K562 (cell line): ENCODE data around the gene LAMTOR4. TPM values are rescaled to one million over a fixed set of nuclear protein-coding genes. Genes with fewer than 3 reads are reported as not detected.

Experiments
- ATAC-seq: fragments of 200-7000 bp; cut with Tn5 transposase; 3 replicates; pipeline ENCODE4 v1.9.1; 2020; ENCODE audit warnings: moderate library complexity
- BruUV-seq: library from RNA; stranded (reverse); fragments of 400-500 nt; replicated peaks from 2 replicates; lab custom pipeline; 2021; lab: Mats Ljungman, UMichigan
- CTCF ChIA-PET: fragments of 300-600 bp; formaldehyde crosslinking; extraction: SDS; loops from one replicate; lab custom pipeline; 2021; ENCODE audit warnings: low intra/inter-chr PET ratio; lab: Yijun Ruan, JAX
- POLR2A ChIA-PET: fragments of 300-600, 350-650 bp; sonication (Branson Sonifier 250); formaldehyde crosslinking; extraction: SDS; loops from one replicate; lab custom pipeline; 2021; ENCODE audit warnings: antibody characterized with exemption, inconsistent platforms; lab: Yijun Ruan, JAX
- DNase-seq, 4 experiments: peaks; one replicate each; pipeline versions ENCODE4 v3.0.0 to v3.0.0-alpha.2; 2011 to 2018; ENCODE audit warnings: low spot score in 3 of 4, mixed read lengths in 3 of 4; ENCODE audit errors: extremely low read depth in 1 of 4
- FAIRE-seq: peaks from 2 replicates; lab custom pipeline; 2011; peaks lifted over from hg19 to GRCh38; lab: Jason Lieb, UNC
- H2AFZ ChIP-seq: 2 replicates; pipeline ENCODE4 v1.6.0; 2011; ENCODE audit warnings: low read depth, low read length, control low read depth, inconsistent platforms
- H3K27ac ChIP-seq: fragments of 200-600 bp; 3 replicates; pipeline ENCODE4 v1.8.0; 2011; ENCODE audit warnings: low read depth, mild to moderate bottlenecking, control low read depth, inconsistent platforms, low read length, moderate library complexity, mixed read lengths; ENCODE audit errors: extremely low read depth
- H3K27me3 ChIP-seq, 2 experiments: fragments of 300-600 bp in 1 of 2; 2 replicates in 1 of 2; 3 replicates in 1 of 2; pipeline versions ENCODE4 v1.6.0 to v1.8.0; 2011; ENCODE audit warnings: inconsistent platforms in 2 of 2, low read length in 2 of 2, mild to moderate bottlenecking in 1 of 2, mixed read lengths in 1 of 2, moderate library complexity in 1 of 2; ENCODE audit not compliant: control insufficient read depth in 2 of 2, insufficient read depth in 2 of 2
- H3K36me3 ChIP-seq: fragments of 300-600 bp; 3 replicates; pipeline ENCODE4 v1.8.0; 2011; ENCODE audit warnings: mild to moderate bottlenecking, low read length, inconsistent platforms; ENCODE audit not compliant: control insufficient read depth, insufficient read depth
- H3K4me1 ChIP-seq, 2 experiments: fragments of 200-600 bp in 1 of 2; replicated peaks in 1 of 2; 2 replicates in 1 of 2; 3 replicates in 1 of 2; pipeline versions ENCODE4 v1.5.1 to v1.8.0; 2011; ENCODE audit warnings: inconsistent platforms in 2 of 2, low read length in 2 of 2, mild to moderate bottlenecking in 1 of 2, mixed read lengths in 1 of 2, moderate library complexity in 1 of 2; ENCODE audit not compliant: control insufficient read depth in 2 of 2, insufficient read depth in 2 of 2
- H3K4me2 ChIP-seq: 2 replicates; pipeline ENCODE4 v1.6.1; 2011; ENCODE audit warnings: low read length, control low read depth, inconsistent platforms, mixed read lengths; ENCODE audit not compliant: insufficient read depth
- H3K4me3 ChIP-seq: fragments of 200-600 bp; sonication (generic), shearing (Covaris generic); 2 replicates; pipeline ENCODE4 v1.5.1; 2016; ENCODE audit warnings: control low read depth, inconsistent platforms
- H3K79me2 ChIP-seq: fragments of 200-600 bp; 3 replicates; pipeline ENCODE4 v1.8.0; 2011; ENCODE audit warnings: low read length, inconsistent platforms; ENCODE audit not compliant: control insufficient read depth, insufficient read depth
- H3K9ac ChIP-seq, 2 experiments: 2 replicates each; pipeline versions ENCODE4 v1.6.0 to v1.6.1; 2011; ENCODE audit warnings: low read depth in 2 of 2, low read length in 2 of 2, control low read depth in 1 of 2, inconsistent platforms in 1 of 2, mild to moderate bottlenecking in 1 of 2, mixed read lengths in 1 of 2; ENCODE audit not compliant: insufficient read depth in 1 of 2
- H3K9me1 ChIP-seq: one replicate; pipeline ENCODE4 v1.6.0; 2011; ENCODE audit warnings: inconsistent platforms, mild to moderate bottlenecking, low read length, moderate library complexity; ENCODE audit not compliant: control insufficient read depth, insufficient read depth
- H3K9me3 ChIP-seq: replicated peaks from 2 replicates; pipeline ENCODE4 v1.5.1; 2011; ENCODE audit warnings: low read depth, low read length, inconsistent platforms; ENCODE audit not compliant: control insufficient read depth, insufficient read depth
- H4K20me1 ChIP-seq: replicated peaks from 2 replicates; pipeline ENCODE4 v1.6.1; 2011; ENCODE audit warnings: low read length, inconsistent platforms, mixed read lengths; ENCODE audit not compliant: control insufficient read depth, insufficient read depth
- BMI1 ChIP-seq: fragments of 150-350 bp; IDR thresholded peaks from 2 replicates; pipeline ENCODE4 v1.6.1; 2014; ENCODE audit warnings: low read length
- CBX1 ChIP-seq: sonication (generic); IDR thresholded peaks from 2 replicates; pipeline ENCODE4 v1.6.1; 2016; ENCODE audit warnings: antibody characterized with exemption, low read depth, mild to moderate bottlenecking
- HLTF ChIP-seq: fragments of 450-650 bp; IDR thresholded peaks from 2 replicates; pipeline ENCODE4 v1.6.1; 2016
- MIER1 ChIP-seq: fragments of 450-650 bp; IDR thresholded peaks from 2 replicates; pipeline ENCODE4 v1.6.1; 2016; ENCODE audit warnings: antibody characterized with exemption, mild to moderate bottlenecking, low read depth
- MLLT1 ChIP-seq, 2 experiments: fragments of 450-650 bp; IDR thresholded peaks; 2 replicates each; pipeline ENCODE4 v1.6.1; 2016
- NR2C2 ChIP-seq, 2 experiments: fragments of 200-800 bp in 1 of 2; sonication (Bioruptor generic) in 1 of 2; sonication (generic) in 1 of 2; formaldehyde crosslinking in 1 of 2; IDR thresholded peaks; 2 replicates each; pipeline versions ENCODE4 v1.6.1 to v1.8.0; 2016 to 2022; ENCODE audit warnings: mild to moderate bottlenecking in 1 of 2, missing compliant biosample characterization in 1 of 2, missing genetic modification characterization in 1 of 2, missing genetic modification reagents in 1 of 2
- PBX2 ChIP-seq, 2 experiments: IDR thresholded peaks in 1 of 2; conservative IDR thresholded peaks in 1 of 2; 2 replicates each; pipeline ENCODE4 v1.6.1; 2016; ENCODE audit warnings: low read depth in 2 of 2, mild to moderate bottlenecking in 1 of 2, missing compliant biosample characterization in 1 of 2, missing genetic modification characterization in 1 of 2, moderate library complexity in 1 of 2
- PCBP1 ChIP-seq: fragments of 200-400 bp; formaldehyde crosslinking; IDR thresholded peaks from 2 replicates; pipeline ENCODE4 v1.6.1; 2018; ENCODE audit warnings: mild to moderate bottlenecking, low read depth, low read length; ENCODE audit not compliant: poor library complexity, severe bottlenecking
- THRB ChIP-seq: fragments of 450-650 bp; formaldehyde crosslinking; conservative IDR thresholded peaks from 2 replicates; pipeline ENCODE4 v1.4.0; 2022; ENCODE audit warnings: mild to moderate bottlenecking, missing genetic modification characterization
- ZBTB33 ChIP-seq: sonication (generic); formaldehyde crosslinking; IDR thresholded peaks from 2 replicates; pipeline ENCODE4 v1.8.1; 2023; ENCODE audit warnings: mild to moderate bottlenecking, missing genetic modification reagents
- ZNF316 ChIP-seq: fragments of 450-650 bp; IDR thresholded peaks from 2 replicates; pipeline ENCODE4 v1.6.1; 2016
- ZNF586 ChIP-seq: fragments of 450-650 bp; formaldehyde crosslinking; conservative IDR thresholded peaks from 2 replicates; pipeline ENCODE4 v1.4.0; 2020; ENCODE audit warnings: mild to moderate bottlenecking, moderate library complexity
- ZNF668 ChIP-seq: fragments of 250-450 bp; sonication (Bioruptor Pico); IDR thresholded peaks from 2 replicates; pipeline ENCODE4 v1.8.0; 2022; ENCODE audit warnings: mild to moderate bottlenecking, inconsistent platforms
- WGBS: fragments of 100-300 bp; shearing (Covaris generic); methylation state at CpG from one replicate; pipeline ENCODE4 v1.1.6; 2016; ENCODE audit warnings: low coverage, mixed read lengths; ENCODE audit not compliant: insufficient coverage; ENCODE audit errors: missing lambda C conversion rate; 5-methylcytosine and 5-hydroxymethylcytosine counted together
- in situ Hi-C: fragments of 300-500 bp; cut with MboI; formaldehyde crosslinking; loops from 4 replicates; pipeline ENCODE4 v1.15.0; 2018; ENCODE audit warnings: inconsistent platforms, mixed read lengths
- intact Hi-C: fragments of 100-400 bp; cut with micrococcal nuclease; formaldehyde crosslinking; loops from 2 replicates; pipeline ENCODE4 v1.14.2; 2022
- polyA plus RNA-seq, 8 experiments: library from polyadenylated mRNA; depleted of rRNA in 4 of 8; stranded (reverse) in 5 of 8; unstranded in 3 of 8; fragments of >200 nt; fragmentation: Nextera tagmentation in 2 of 8; fragmentation: Illumina TruSeq in 1 of 8; extraction: Ambion mirVana in 2 of 8; extraction: Trizol in 1 of 8; gene quantifications; 2 replicates each; pipeline versions ENCODE4 v1.2.1 to v1.2.3, GENCODE V29; 2011 to 2014; ENCODE audit warnings: inconsistent platforms in 1 of 8, missing spikeins in 1 of 8
- total RNA-seq, 7 experiments: library from RNA; depleted of rRNA in 6 of 7; stranded (reverse); fragments of >200 nt in 6 of 7; fragmentation: Illumina TruSeq in 2 of 7; extraction: Trizol in 2 of 7; gene quantifications; 2 replicates each; pipeline versions ENCODE4 v1.2.1 to v1.2.3, GENCODE V29; 2011 to 2021; ENCODE audit warnings: low replicate concordance in 1 of 7

Gene LAMTOR4
- total and polyA plus RNA-seq, 9 of the 15 experiments (the other 6 are each of a cell fraction or from before 2014, with no cell fraction given) = 79.6 to 314 (median 195) TPM

- no peaks in the 10 kb centered on the region for H3K79me2 ChIP-seq
- intact Hi-C loops = no loop called here
- no peak overlapping the region for H3K27ac ChIP-seq
- H3K4me3 ChIP-seq = no peak overlapping the region
- WGBS = 59% methylated on average over 8 of the region's 11 CpGs
- no peaks in the 10 kb centered on the region for H3K27me3 ChIP-seq
- H3K9me1 ChIP-seq = no peaks in the 10 kb centered on the region
- in situ Hi-C loops = no loop called here
- POLR2A ChIA-PET = no interaction called here
- no peak for FAIRE-seq
- DNase-seq = peak in 1 of 4 experiments; percentile 10
- H3K9me3 ChIP-seq = no peaks in the 10 kb centered on the region
- H4K20me1 ChIP-seq = no peaks in the 10 kb centered on the region
- no TSS peak for BruUV-seq
- no peak overlapping the region for H2AFZ ChIP-seq
- peaks cover 39 to 58% of the 10 kb centered on the region in 2 experiments for H3K4me1 ChIP-seq
- no peaks in the 10 kb centered on the region for H3K36me3 ChIP-seq
- H3K9ac ChIP-seq = no peak overlapping the region
- no peak overlapping the region for H3K4me2 ChIP-seq
- ATAC-seq = no peak
- CTCF ChIA-PET = interaction anchor here (0.7 kb wide), 1 partner anchor 174 kb away, joined by 5 read pairs; no protein-coding TSS in a partner anchor
- TF ChIP-seq ZNF668 (CRISPR knock-in tag) (no peak), HLTF (no peak), PCBP1 (no peak), MIER1 (no peak), THRB (CRISPR knock-in tag) (no peak), ZNF316 (0 out of 2 replicates have a peak, but pooled peaks have one; percentile 9), ZBTB33 (CRISPR knock-in tag) (peak; percentile 68; the same call in 1 of the 2 replicates), ZNF586 (CRISPR knock-in tag) (no peak), MLLT1 (IDR thresholded peaks at IDR 0.05) (peak in 1 of 2 experiments; percentile 84; a peak in 1 of 4 replicates), PBX2 (CRISPR knock-in tag; IDR thresholded peaks at IDR 0.05; ENCODE audit: low read depth) (no peak), PBX2 (tag; conservative IDR thresholded peaks at IDR 0.05; ENCODE audit: low read depth) (no peak), BMI1 (no peak), NR2C2 (CRISPR knock-in tag; IDR thresholded peaks at IDR 0.05) (no peak), NR2C2 (tag; IDR thresholded peaks at IDR 0.05) (0 out of 2 replicates have a peak, but pooled peaks have one; percentile 2), CBX1 (0 out of 2 replicates have a peak, but pooled peaks have one; percentile 7)
Observed at GRCh38 chr7:100169147-100169850, 20.6 kb downstream of the LAMTOR4 start.
